HL-60/S4 treated with retinoic acid at 250 ng/mL for 4 days and 3 days (cell line): ENCODE measurements around the gene KRT78.
"Not testable (repeated sequence)": the region's sequence is repeated elsewhere in the genome, so short reads cannot be mapped to it uniquely, and the experiment has no call there.

Experiments used
- in situ Hi-C: fragments of 300-500 bp; cut with MboI; formaldehyde crosslinking; loops from 2 replicates; pipeline ENCODE4 v1.7.0; 2022; ENCODE audit warnings: low sequenced_read_pairs

KRT78 gene, protein sequence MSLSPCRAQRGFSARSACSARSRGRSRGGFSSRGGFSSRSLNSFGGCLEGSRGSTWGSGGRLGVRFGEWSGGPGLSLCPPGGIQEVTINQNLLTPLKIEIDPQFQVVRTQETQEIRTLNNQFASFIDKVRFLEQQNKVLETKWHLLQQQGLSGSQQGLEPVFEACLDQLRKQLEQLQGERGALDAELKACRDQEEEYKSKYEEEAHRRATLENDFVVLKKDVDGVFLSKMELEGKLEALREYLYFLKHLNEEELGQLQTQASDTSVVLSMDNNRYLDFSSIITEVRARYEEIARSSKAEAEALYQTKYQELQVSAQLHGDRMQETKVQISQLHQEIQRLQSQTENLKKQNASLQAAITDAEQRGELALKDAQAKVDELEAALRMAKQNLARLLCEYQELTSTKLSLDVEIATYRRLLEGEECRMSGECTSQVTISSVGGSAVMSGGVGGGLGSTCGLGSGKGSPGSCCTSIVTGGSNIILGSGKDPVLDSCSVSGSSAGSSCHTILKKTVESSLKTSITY

DNA sequence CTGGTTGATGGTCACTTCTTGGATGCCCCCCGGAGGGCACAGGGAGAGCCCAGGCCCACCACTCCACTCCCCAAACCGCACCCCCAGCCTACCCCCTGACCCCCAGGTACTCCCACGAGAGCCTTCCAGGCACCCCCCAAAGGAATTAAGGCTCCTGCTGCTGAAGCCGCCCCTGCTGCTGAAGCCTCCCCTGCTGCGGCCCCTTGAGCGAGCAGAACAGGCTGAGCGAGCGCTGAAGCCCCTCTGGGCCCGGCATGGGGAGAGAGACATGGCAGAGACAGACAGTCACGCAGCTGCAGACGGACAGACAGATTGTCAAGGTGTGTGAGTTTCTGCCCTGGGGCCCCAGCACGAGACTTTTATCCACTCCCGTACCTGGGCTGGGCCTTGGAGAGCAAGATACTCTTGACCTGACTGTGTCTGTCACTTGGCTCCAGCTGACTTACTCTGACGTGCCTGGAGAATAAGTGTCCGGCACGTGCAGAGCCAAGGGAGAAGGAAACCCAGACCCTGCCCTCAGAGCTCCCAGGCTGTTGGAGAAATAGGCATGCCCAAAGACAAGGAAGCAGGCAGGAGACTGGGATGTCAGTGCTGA, at the start of gene KRT78:
Gene KRT78 (minus strand): TSS at position 334 of the 595 bp plus-strand sequence. CDS start 64 bp downstream, at position 270.
- in situ Hi-C loops, result no loop called here

DNA sequence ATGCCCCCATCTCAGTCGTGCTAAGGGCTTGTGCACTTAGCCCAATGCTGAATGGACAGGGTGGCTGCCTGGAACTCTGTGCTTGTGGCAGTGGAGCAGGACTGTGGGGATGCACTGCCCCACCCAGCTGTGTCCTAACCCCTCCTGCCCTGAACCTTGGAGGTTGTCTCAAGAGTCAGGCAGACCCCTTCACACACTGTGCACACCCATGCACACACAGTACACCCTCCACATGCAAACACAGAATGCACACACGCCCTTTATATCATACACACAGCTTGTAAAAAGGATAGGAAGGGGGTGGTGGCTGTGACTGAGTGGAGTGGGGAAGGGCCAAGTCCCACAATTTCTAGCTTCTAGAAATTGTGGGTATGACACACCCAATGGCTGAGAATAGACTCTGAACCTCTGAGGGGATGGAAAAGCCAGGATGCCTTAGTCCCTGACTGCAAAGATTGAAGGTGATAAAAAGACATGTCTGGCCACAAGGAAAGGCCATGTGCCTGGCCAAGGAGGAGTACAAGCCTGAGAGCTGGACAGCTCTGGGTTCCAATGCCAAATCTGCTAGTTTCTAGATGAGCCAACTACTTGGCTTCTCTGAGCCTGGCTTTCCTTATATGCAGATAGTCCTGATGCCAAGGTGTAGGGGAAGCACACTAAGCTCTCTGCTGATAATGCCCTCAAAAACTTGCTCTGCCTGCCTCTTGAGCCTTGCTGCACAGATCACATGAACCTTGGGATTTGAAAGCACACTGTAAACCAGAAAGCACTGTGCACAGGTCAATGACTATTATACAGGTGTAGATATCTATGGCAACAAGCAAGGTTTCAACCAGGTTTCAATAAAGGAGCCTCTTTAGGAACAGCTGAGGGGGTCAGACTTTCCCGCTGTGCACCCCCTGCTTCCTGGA, 47.7 kb upstream of the KRT78 start:
- in situ Hi-C loops, result no loop called here

DNA sequence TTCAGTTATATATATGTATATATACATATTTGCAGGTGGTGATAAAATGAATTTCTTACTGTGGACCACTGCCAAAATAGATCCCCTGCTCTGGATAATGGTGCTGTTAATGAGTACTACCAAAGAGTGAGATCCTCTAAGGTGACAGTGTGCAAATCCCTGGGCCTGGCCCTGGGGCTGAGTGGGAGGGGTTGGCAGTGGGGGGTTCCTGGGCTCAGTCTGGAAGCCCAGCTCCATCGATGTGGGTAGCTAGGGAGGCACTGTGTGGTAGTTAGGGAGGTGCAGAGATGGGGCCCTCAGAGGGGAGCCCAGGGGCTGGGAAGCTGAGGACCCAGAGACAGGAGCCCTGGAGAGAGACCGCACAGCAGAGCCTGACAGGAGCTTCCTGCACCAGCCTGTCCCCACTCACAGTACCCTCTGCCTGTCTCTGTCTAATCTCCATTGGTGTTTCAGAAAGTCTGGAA, 47.0 kb upstream of the KRT78 start:
- in situ Hi-C loops, result no loop called here

- in situ Hi-C loops, result no loop called here
Measured at GRCh38 chr12:52892974-52893373, 44.2 kb upstream of the KRT78 start.

GRCh38 chr12:52892207-52892852, 43.5 kb upstream of the KRT78 start:
- in situ Hi-C loops, result no loop called here

DNA sequence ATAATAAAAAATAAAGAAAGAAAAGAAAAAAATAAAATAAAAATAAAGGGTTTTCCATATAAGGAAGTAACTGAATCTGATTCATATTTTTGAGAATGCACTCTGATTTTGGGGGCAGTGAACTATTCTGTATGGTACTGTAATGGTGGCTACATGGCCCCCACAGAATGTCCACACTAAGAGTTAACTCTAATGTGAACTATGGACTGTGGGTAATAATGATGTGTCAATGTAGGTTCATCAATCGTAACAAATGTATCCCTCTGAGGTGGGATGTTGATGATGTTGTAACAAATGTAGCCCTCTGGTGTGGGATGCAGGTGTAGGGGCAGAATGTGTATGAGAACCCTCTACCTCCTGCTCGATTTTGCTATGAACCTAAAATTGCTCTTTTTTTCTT, 42.2 kb upstream of the KRT78 start:
- in situ Hi-C loops, result no loop called here

DNA sequence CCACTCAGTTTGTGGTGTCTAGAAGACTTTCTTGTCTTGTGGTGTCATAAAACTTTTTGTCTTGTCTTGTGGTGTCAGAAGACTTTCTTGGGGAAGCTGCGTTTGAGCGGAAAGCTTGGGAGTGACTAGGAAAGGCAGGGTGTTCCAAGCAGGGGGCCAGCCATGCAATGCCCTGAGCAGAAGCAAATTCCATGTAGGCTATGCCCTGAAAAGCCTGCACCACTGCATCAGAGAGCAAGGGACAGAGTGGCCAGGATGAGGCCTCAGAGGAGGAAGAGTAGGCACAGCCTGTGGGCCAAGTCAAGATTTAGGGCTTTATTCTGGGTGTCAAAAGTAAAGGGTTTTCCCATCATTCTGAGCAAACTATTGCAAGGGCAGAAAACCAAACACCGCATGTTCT, 41.6 kb upstream of the KRT78 start:
- in situ Hi-C loops, result no loop called here

DNA sequence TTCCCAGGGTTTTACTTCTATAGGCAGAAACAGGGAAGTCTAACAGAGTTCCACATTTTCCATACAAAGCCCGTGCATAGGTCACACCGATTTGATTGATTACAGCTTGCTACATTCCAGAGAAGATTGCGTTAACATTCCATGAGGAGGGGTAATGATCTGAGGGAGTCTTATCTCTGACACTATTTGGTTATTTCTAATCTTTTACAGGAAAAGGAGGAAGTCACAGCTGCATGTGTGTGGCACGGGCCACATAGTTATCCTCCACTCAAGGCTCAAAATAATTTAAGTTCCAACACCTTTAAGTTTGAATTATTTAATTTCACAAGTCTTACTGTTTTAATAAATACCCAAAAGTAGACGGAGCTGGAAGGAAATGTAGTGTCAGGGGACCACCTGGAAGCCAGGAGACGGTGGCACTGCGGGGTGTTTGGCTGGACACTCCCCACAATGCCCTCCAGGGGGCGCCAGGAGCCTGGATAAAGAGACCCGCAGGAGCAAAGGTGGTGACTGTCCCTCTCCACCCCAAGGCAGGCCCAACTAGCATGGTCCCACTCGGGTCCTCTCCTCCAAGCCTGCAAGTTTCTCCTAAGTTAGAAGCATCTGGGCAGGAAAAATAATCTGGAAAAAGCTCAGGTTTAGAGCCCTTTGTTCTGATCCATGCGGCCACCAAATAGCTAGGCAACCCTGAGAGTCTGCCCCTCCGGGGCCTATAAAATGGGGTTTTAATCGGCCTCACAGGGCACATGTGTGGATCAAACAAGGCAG, 35.9 kb upstream of the KRT78 start:
- in situ Hi-C loops, result loop anchor here (5.0 kb wide), 1 partner anchor 98 kb away; no protein-coding TSS in a partner anchor

- in situ Hi-C loops, result not testable (repeated sequence)
Measured at GRCh38 chr12:52880499-52880898, 31.7 kb upstream of the KRT78 start.

GRCh38 chr12:52879394-52880351, 30.9 kb upstream of the KRT78 start:
- in situ Hi-C loops, result no loop called here

- in situ Hi-C loops, result no loop called here
Measured at GRCh38 chr12:52878507-52879393, 30.0 kb upstream of the KRT78 start.

DNA sequence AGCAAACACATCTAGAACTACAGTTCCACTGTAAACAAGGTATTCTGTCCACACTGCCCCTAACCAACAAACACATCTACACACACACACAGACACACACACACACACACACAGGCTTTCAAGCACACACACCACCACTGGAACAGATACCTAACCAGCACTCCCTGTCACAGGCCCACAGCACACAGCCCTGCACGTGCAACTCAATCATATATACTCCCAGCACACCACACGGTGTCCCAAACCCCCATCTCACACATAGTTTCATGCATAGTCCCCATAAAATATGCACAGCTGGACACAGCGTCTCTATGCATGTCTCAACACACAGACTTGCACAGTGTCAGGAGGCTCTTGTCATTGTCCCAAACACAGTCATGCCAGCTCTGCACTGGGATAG, 28.4 kb upstream of the KRT78 start:
- in situ Hi-C loops, result no loop called here

GRCh38 chr12:52876372-52876771, 27.6 kb upstream of the KRT78 start:
- in situ Hi-C loops, result no loop called here

GRCh38 chr12:52874573-52875435, 26.0 kb upstream of the KRT78 start:
- in situ Hi-C loops, result loop anchor here (25.0 kb wide), 1 partner anchor 488 kb away; the partner anchor contains the start of gene KRT84

- in situ Hi-C loops, result loop anchor here (25.0 kb wide), 1 partner anchor 487 kb away; the partner anchor contains the start of gene KRT84
Measured at GRCh38 chr12:52873832-52874572, 25.2 kb upstream of the KRT78 start.

GRCh38 chr12:52873513-52873831, 24.7 kb upstream of the KRT78 start:
- in situ Hi-C loops, result loop anchor here (25.0 kb wide), 1 partner anchor 486 kb away; the partner anchor contains the start of gene KRT84
